ENCODE results near the gene ZNF740.

The ZNF740 gene

DNA sequence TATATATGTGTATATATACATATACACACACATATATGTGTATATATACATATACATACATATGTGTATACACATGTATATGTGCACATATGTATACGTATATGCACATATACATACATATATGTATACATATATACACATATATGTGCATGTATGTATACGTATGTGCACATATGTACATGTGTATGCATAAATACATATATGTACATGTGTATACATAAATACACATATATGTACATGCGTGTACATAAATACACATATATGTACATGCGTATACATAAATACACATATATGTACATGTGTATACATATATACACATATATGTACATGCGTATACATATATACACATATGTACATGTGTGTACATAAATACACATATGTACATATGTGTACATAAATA lies 33.3 kb upstream of the ZNF740 start:
- no peak overlapping the region for H3K4me3 ChIP-seq (replicated peaks; ENCODE audit: low read depth, low read length)
- no peaks in the 10 kb centered on the region for H3K36me3 ChIP-seq (ENCODE audit: control insufficient read depth, insufficient read depth, low read length)
- DNase-seq (ENCODE audit: extremely low read depth, insufficient read length) = no peak
- TF ChIP-seq, protein P1, sequence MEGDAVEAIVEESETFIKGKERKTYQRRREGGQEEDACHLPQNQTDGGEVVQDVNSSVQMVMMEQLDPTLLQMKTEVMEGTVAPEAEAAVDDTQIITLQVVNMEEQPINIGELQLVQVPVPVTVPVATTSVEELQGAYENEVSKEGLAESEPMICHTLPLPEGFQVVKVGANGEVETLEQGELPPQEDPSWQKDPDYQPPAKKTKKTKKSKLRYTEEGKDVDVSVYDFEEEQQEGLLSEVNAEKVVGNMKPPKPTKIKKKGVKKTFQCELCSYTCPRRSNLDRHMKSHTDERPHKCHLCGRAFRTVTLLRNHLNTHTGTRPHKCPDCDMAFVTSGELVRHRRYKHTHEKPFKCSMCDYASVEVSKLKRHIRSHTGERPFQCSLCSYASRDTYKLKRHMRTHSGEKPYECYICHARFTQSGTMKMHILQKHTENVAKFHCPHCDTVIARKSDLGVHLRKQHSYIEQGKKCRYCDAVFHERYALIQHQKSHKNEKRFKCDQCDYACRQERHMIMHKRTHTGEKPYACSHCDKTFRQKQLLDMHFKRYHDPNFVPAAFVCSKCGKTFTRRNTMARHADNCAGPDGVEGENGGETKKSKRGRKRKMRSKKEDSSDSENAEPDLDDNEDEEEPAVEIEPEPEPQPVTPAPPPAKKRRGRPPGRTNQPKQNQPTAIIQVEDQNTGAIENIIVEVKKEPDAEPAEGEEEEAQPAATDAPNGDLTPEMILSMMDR (IDR thresholded peaks at IDR 0.05; ENCODE audit: insufficient read depth, low read length, poor library complexity, severe bottlenecking) = no peak
- no peaks in the 10 kb centered on the region for H3K27me3 ChIP-seq (replicated peaks; ENCODE audit: control insufficient read depth, insufficient read depth, low read length)

DNA sequence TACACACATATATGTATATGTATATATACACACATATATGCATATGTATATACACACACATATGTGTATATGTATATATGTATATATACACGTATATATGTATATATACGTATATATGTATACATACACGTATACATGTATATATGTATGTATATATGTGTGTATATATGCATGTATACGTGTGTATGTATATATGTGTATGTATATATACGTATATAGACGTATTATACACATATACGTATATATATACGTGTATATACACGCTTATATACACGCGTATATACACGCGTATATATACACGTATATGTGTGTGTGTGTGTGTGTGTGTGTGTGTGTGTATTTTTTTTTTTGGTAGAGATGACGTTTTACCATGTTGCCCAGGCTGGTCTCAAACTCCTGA lies 32.9 kb upstream of the ZNF740 start:
- DNase-seq (ENCODE audit: extremely low read depth, insufficient read length) = no peak
- no peak overlapping the region for H3K4me3 ChIP-seq (replicated peaks; ENCODE audit: low read depth, low read length)
- H3K27me3 ChIP-seq (replicated peaks; ENCODE audit: control insufficient read depth, insufficient read depth, low read length) = no peaks in the 10 kb centered on the region
- TF ChIP-seq, protein P1 (IDR thresholded peaks at IDR 0.05; ENCODE audit: insufficient read depth, low read length, poor library complexity, severe bottlenecking) = no peak
- H3K36me3 ChIP-seq (ENCODE audit: control insufficient read depth, insufficient read depth, low read length) = no peaks in the 10 kb centered on the region

DNA sequence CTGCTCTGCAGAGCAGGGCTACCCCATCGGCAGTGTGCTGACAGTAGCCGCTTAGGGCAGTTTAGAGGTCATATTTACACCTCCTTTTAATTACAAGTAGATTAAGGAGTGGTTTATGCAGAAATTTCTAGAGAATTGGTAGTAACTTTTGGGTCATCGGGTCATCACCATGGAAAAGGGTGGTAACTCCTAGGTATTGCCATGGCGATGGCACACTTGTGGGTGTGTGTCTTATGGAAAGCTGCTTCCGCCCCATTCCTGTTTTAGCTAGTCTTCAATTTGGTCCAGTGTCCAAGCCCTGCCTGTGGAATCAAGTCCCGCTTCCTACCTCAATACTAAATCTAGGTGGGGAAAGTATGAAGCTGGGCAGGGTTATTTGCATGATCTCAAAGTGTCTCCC lies 29.5 kb upstream of the ZNF740 start:
- TF ChIP-seq, protein P1 (IDR thresholded peaks at IDR 0.05; ENCODE audit: insufficient read depth, low read length, poor library complexity, severe bottlenecking) = no peak
- no peak for DNase-seq (ENCODE audit: extremely low read depth, insufficient read length)
- Histone ChIP-seq H3K36me3 (ENCODE audit: control insufficient read depth, insufficient read depth, low read length) (no peaks in the 10 kb centered on the region), H3K4me3 (replicated peaks; ENCODE audit: low read depth, low read length) (no peak overlapping the region), H3K27me3 (replicated peaks; ENCODE audit: control insufficient read depth, insufficient read depth, low read length) (no peaks in the 10 kb centered on the region; the same call in 1 of the 2 replicates)

DNA sequence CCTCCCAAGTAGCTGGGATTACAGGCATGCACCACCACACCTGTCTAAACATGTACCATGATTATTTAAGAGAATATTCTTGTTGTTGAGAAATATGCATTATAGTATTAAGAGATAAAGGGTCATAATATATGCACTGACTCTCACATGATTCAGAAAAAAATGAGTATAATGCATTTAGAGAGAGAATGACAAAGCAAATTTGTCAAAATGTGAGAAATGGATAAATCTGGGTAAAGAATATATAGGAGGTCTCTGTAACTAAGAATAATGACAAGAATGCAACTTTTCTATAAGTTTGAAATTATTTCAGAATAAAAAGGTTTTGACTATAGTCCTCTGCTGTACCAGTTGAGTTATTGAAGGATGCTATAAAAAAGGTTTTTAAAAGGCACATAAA lies 28.1 kb upstream of the ZNF740 start:
- H3K4me3 ChIP-seq (replicated peaks; ENCODE audit: low read depth, low read length) = no peak overlapping the region
- no peaks in the 10 kb centered on the region; the same call in 1 of the 2 replicates for H3K27me3 ChIP-seq (replicated peaks; ENCODE audit: control insufficient read depth, insufficient read depth, low read length)
- no peak for DNase-seq (ENCODE audit: extremely low read depth, insufficient read length)
- no peaks in the 10 kb centered on the region for H3K36me3 ChIP-seq (ENCODE audit: control insufficient read depth, insufficient read depth, low read length)
- TF ChIP-seq, protein P1 (IDR thresholded peaks at IDR 0.05; ENCODE audit: insufficient read depth, low read length, poor library complexity, severe bottlenecking) = no peak

DNA sequence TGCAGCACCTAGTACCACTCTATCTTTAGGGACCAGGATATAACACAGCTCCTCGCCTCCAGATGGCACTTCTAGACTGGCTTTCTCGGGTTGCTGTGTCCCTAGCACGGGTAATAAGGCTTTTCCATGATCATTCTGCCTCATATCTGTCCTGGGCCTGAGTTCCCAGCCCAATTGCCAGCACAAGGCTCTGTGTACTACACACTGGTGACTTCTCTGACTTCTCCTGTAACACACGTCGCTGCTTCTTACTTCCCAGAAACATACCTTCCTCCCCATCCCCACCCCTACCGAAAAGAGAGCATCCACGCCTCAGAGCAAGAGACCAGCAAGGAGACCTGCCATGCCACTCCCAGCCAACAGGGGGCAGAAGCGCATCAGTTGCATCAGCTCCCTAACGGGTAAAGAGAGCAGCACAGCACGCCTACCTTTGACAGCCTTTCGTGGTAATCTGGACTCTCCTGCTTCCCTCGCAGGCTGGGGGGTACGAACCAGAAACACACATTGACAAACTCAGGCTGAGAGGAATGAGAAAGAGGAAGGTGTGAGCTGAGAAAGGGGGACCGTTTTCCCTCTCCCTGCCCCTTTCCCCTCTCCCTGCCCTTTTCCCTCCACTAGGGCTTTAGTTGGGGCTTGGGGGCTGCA lies 21.2 kb upstream of the ZNF740 start:
- DNase-seq (ENCODE audit: extremely low read depth, insufficient read length) = peak; percentile 60
- TF ChIP-seq, protein P1 (IDR thresholded peaks at IDR 0.05; ENCODE audit: insufficient read depth, low read length, poor library complexity, severe bottlenecking) = peak; percentile 99
- no peak overlapping the region for H3K4me3 ChIP-seq (replicated peaks; ENCODE audit: low read depth, low read length)
- no peaks in the 10 kb centered on the region; the same call in 1 of the 2 replicates for H3K36me3 ChIP-seq (ENCODE audit: control insufficient read depth, insufficient read depth, low read length)
- no peaks in the 10 kb centered on the region for H3K27me3 ChIP-seq (replicated peaks; ENCODE audit: control insufficient read depth, insufficient read depth, low read length)

DNA sequence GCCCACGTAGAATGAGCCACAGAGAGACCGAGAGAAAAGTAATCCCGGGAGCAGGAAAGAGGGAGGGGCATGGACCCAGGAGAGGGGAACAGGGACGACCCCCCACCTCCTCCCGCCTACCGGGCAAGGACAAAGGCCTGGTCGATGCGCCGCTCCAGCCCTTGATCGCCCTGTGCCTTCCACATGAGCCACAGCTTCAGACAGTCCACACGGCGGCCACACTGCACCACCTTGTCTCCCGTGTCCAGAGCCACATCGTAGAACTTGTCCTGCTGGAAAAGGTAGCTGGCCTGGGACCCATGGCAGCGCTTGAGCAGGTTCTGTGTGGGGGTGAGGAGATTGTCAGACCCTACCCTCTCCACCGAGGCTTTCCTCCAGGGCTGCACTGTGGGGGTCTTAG lies 20.5 kb upstream of the ZNF740 start:
- TF ChIP-seq, protein P1 (IDR thresholded peaks at IDR 0.05; ENCODE audit: insufficient read depth, low read length, poor library complexity, severe bottlenecking) = no peak
- DNase-seq (ENCODE audit: extremely low read depth, insufficient read length) = no peak
- Histone ChIP-seq H3K36me3 (ENCODE audit: control insufficient read depth, insufficient read depth, low read length) (no peaks in the 10 kb centered on the region; the same call in 1 of the 2 replicates), H3K4me3 (replicated peaks; ENCODE audit: low read depth, low read length) (no peak overlapping the region), H3K27me3 (replicated peaks; ENCODE audit: control insufficient read depth, insufficient read depth, low read length) (no peaks in the 10 kb centered on the region)

Data from GM06990 (cell line).